Dedifferentiated amniotic fluid mesenchymal stem cell (primary cell): Measurements from ENCODE around the gene MRPS34.

ENCODE experiments used
- DNase-seq: peaks from one replicate; pipeline ENCODE4 v3.0.0-alpha.2; 2016; ENCODE audit errors: extremely low spot score

Gene MRPS34

DNA sequence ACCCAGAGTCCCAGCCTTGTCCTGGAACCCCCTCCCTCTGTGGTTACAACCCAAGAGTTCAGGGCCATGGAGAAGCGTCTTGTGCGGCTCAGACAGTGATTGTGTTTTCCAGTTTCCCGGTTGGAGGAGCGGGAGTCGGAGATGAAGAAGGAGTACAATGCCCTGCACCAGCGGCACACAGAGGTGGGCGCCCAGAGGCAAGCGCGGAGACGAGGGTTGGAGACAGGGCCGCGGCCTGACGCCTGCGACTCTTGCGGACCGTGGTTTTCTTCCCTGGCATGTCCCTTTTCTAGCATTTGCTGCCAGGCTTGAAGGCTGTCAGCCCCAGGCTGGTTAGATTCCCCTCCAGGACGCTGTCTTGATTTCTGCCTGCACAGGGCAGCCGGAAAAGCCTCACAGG, 43.9 kb downstream of the MRPS34 start:
- DNase-seq = no peak

DNA sequence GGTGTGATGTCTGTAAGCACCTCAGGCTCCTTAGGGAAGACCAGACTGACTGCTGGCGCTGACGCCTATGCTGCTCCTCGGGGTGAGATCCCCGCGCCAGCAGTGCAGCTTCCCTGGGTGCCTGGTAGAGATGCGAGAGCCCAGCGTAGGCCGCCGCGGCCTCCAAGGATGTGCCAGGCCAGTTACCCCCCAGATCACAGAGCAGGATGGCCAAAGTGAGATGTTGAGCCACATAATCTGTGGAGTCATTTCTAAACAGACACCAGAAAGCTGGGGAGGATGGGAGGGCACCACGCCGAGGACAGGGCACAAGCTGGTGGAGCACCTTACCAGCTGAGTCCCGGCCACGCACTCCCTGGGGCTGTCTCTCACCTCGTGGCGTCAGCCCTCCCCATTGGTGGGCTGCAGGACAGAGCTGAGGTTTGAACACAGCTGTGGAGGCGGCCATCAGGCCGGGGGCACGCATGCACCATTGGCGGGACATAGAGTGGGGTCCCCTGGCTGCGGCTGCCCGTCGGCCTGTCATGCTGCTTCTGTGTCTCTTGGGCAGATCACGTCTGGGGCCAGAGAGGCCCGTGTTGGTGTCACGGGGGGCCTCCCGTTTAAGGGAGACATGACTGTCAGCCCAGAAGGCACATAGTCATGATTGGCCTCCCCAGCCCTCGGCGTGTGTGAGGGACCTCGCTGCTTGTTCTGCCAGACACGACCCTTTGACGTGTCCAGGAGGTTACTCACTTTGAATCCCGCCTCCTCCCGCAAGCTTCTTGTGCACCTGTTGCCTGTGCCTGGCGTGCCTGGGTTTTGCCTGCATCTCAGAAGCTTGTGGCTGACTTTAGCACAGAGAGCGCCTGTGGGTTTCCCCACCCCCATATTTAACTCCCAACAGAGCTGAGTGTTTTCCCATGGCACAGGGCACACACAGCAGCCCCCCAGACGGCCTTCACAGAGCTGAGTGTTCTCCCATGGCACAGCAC, 45.0 kb downstream of the MRPS34 start:
- no peak for DNase-seq

- no peak for DNase-seq
Measured at GRCh38 chr16:1726661-1727502, 46.1 kb downstream of the MRPS34 start.

DNA sequence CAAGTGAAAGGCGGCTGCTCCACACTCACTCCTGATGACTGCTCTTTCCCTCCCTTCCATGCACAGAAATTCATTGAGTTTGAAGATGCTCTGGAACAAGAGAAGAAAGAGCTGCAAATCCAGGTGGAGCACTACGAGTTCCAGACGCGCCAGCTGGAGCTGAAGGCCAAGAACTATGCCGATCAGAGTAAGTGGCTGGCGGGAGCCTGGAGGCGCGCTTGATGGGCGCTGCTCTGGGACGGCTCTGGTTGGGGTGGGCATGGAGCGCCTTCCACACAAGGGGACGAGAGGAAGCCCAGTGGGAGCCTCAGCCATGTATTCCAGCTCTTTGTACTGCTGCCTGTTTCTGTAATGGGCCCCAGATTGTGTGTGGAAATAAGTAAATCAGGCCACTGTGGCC, 48.4 kb downstream of the MRPS34 start:
- no peak for DNase-seq

- peak; percentile 36 for DNase-seq
Measured at GRCh38 chr16:1723450-1724147, 49.3 kb downstream of the MRPS34 start.
